Liver (tissue), 9 donors: ENCODE data around the gene LDB2. TPM values are rescaled to one million over a fixed set of nuclear protein-coding genes. Genes with fewer than 3 reads are reported as not detected.

Source experiments
- DNase-seq: peaks from one replicate; pipeline ENCODE4 v3.0.0-alpha.2; 2017; ENCODE audit warnings: low spot score
- H3K27ac ChIP-seq, 2 donors: one replicate each; pipeline ENCODE4 v1.7.0; 2013; ENCODE audit warnings: inconsistent platforms in 2 of 2, low read length in 2 of 2, control low read depth in 1 of 2, low read depth in 1 of 2, mild to moderate bottlenecking in 1 of 2
- H3K27me3 ChIP-seq, 4 donors: one replicate each; pipeline versions ENCODE4 v1.6.1 to v1.7.0; 2013; ENCODE audit warnings: low read length in 3 of 4, inconsistent platforms in 1 of 4, mild to moderate bottlenecking in 1 of 4, moderate library complexity in 1 of 4; ENCODE audit not compliant: control insufficient read depth in 4 of 4, insufficient read depth in 4 of 4
- H3K36me3 ChIP-seq, 4 donors: one replicate each; pipeline versions ENCODE4 v1.6.1 to v1.7.0; 2013; ENCODE audit warnings: low read length in 3 of 4, mild to moderate bottlenecking in 3 of 4, low read depth in 1 of 4, moderate library complexity in 1 of 4; ENCODE audit not compliant: control insufficient read depth in 4 of 4, insufficient read depth in 3 of 4
- H3K4me1 ChIP-seq, 4 donors: one replicate each; pipeline versions ENCODE4 v1.6.1 to v1.7.0; 2013; ENCODE audit warnings: low read length in 3 of 4, mild to moderate bottlenecking in 3 of 4, moderate library complexity in 1 of 4; ENCODE audit not compliant: control insufficient read depth in 4 of 4, insufficient read depth in 4 of 4
- H3K4me3 ChIP-seq, 3 donors: one replicate each; pipeline versions ENCODE4 v1.6.1 to v1.7.0; 2013; ENCODE audit warnings: low read length in 3 of 3, control low read depth in 1 of 3, low read depth in 1 of 3, mild to moderate bottlenecking in 1 of 3
- H3K9ac ChIP-seq, 2 donors: one replicate each; pipeline ENCODE4 v1.7.0; 2013; ENCODE audit warnings: low read length in 2 of 2, mild to moderate bottlenecking in 2 of 2, moderate library complexity in 2 of 2, control low read depth in 1 of 2, low read depth in 1 of 2
- H3K9me3 ChIP-seq, 4 donors: one replicate each; pipeline versions ENCODE4 v1.6.1 to v1.7.0; 2013; ENCODE audit warnings: low read length in 3 of 4; ENCODE audit not compliant: control insufficient read depth in 4 of 4
- ATF3 ChIP-seq: IDR thresholded peaks from 2 replicates; pipeline ENCODE4 v1.6.1; 2016; ENCODE audit warnings: antibody characterized with exemption
- CTCF ChIP-seq: fragments of 150-350 bp; IDR thresholded peaks from 2 replicates; pipeline ENCODE4 v1.5.1; 2017; ENCODE audit warnings: improper control_type of control experiment, low read depth, low read length; ENCODE audit not compliant: missing input control
- EGR1 ChIP-seq, 2 donors: IDR thresholded peaks; 2 replicates each; pipeline ENCODE4 v1.6.1; 2016 to 2018; ENCODE audit warnings: antibody characterized with exemption in 2 of 2, low read depth in 2 of 2
- FOXA1 ChIP-seq: IDR thresholded peaks from 2 replicates; pipeline ENCODE4 v1.6.1; 2016; ENCODE audit warnings: antibody characterized with exemption
- FOXA2 ChIP-seq: IDR thresholded peaks from 2 replicates; pipeline ENCODE4 v1.6.1; 2016; ENCODE audit warnings: antibody characterized with exemption
- GABPA ChIP-seq, 2 donors: IDR thresholded peaks in 1 of 2; conservative IDR thresholded peaks in 1 of 2; 2 replicates each; pipeline ENCODE4 v1.6.1; 2016; ENCODE audit warnings: antibody characterized with exemption in 2 of 2, mild to moderate bottlenecking in 1 of 2, moderate library complexity in 1 of 2
- HNF4A ChIP-seq, 2 donors: conservative IDR thresholded peaks; 2 replicates each; pipeline ENCODE4 v1.6.1; 2016; ENCODE audit warnings: antibody characterized with exemption in 2 of 2, mild to moderate bottlenecking in 2 of 2
- HNF4G ChIP-seq: IDR thresholded peaks from 2 replicates; pipeline ENCODE4 v1.6.1; 2016; ENCODE audit warnings: antibody characterized with exemption
- JUND ChIP-seq, 2 donors: IDR thresholded peaks; 2 replicates each; pipeline ENCODE4 v1.6.1; 2016; ENCODE audit warnings: antibody characterized with exemption in 2 of 2
- MAX ChIP-seq: IDR thresholded peaks from 2 replicates; pipeline ENCODE4 v1.6.1; 2016; ENCODE audit warnings: antibody characterized with exemption
- NR2F2 ChIP-seq: IDR thresholded peaks from 2 replicates; pipeline ENCODE4 v1.6.1; 2016; ENCODE audit warnings: antibody characterized with exemption
- RAD21 ChIP-seq, 2 donors: IDR thresholded peaks; 2 replicates each; pipeline ENCODE4 v1.6.1; 2016; ENCODE audit warnings: antibody characterized with exemption in 2 of 2, mild to moderate bottlenecking in 2 of 2
- REST ChIP-seq: IDR thresholded peaks from 2 replicates; pipeline ENCODE4 v1.6.1; 2016; ENCODE audit warnings: antibody characterized with exemption, mild to moderate bottlenecking
- RXRA ChIP-seq, 2 donors: IDR thresholded peaks; 2 replicates each; pipeline ENCODE4 v1.6.1; 2017 to 2018; ENCODE audit warnings: antibody characterized with exemption in 2 of 2, mild to moderate bottlenecking in 1 of 2
- SP1 ChIP-seq: IDR thresholded peaks from 2 replicates; pipeline ENCODE4 v1.6.1; 2018; ENCODE audit warnings: antibody characterized with exemption, mild to moderate bottlenecking
- TAF1 ChIP-seq: conservative IDR thresholded peaks from 2 replicates; pipeline ENCODE4 v1.6.1; 2016; ENCODE audit warnings: antibody characterized with exemption, mild to moderate bottlenecking
- YY1 ChIP-seq: IDR thresholded peaks from 2 replicates; pipeline ENCODE4 v1.6.1; 2016; ENCODE audit warnings: antibody characterized with exemption, mild to moderate bottlenecking
- ZBTB33 ChIP-seq: IDR thresholded peaks from 2 replicates; pipeline ENCODE4 v1.6.1; 2016; ENCODE audit warnings: antibody characterized with exemption
- WGBS: extraction: QIAGEN DNeasy Blood & Tissue Kit; methylation state at CpG from one replicate; pipeline ENCODE4 v1.1.7; 2013; 5-methylcytosine and 5-hydroxymethylcytosine counted together
- polyA plus RNA-seq, 2 donors: library from polyadenylated mRNA; stranded (reverse) in 1 of 2; unstranded in 1 of 2; fragments of 200-250 nt in 1 of 2; fragments of >200 nt in 1 of 2; fragmentation: Nextera tagmentation in 1 of 2; extraction: Ambion mirVana in 1 of 2; gene quantifications; one replicate each; pipeline versions ENCODE4 v1.2.1 to v1.2.3, GENCODE V29; 2013 to 2015
- total RNA-seq, 2 donors: library from RNA; depleted of rRNA; stranded (reverse); fragments of >200 nt; gene quantifications; one replicate each; pipeline ENCODE4 v1.2.3, GENCODE V29; 2014
- donor health status: healthy.
- donor health status: healthy.
- donor health status: healthy.
- donor health status: healthy.
- donor health status: healthy.

The LDB2 gene
- total and polyA plus RNA-seq, 4 donors, result 7.4 to 31.9 (median 16.8) TPM

- Histone ChIP-seq H3K27me3 (no peaks in the 10 kb centered on the region), H3K4me1 (peaks cover 6 to 29% (median 20%) of the 10 kb centered on the region in 4 donors), H3K9ac (no peak overlapping the region), H3K36me3 (no peaks in the 10 kb centered on the region), H3K9me3 (no peaks in the 10 kb centered on the region), H3K27ac (peak overlapping the region in 1 of 2 donors; percentile 3), H3K4me3 (no peak overlapping the region)
- no peak for TF ChIP-seq RXRA (IDR thresholded peaks at IDR 0.05)
- no peak for TF ChIP-seq GABPA (IDR thresholded peaks at IDR 0.05 in 1 of 2, conservative IDR thresholded peaks at IDR 0.05 in 1 of 2)
- TF ChIP-seq FOXA2, result no peak
- TF ChIP-seq NR2F2, result no peak
- TF ChIP-seq EGR1 (IDR thresholded peaks at IDR 0.05; ENCODE audit: low read depth in 2 of 2), result no peak
- no peak for TF ChIP-seq MAX
- no peak for TF ChIP-seq REST
- no peak for TF ChIP-seq ATF3
- TF ChIP-seq RAD21 (IDR thresholded peaks at IDR 0.05), result no peak
- TF ChIP-seq YY1, result no peak
- no peak for TF ChIP-seq TAF1
- no peak for TF ChIP-seq SP1
- TF ChIP-seq FOXA1, result no peak
- TF ChIP-seq HNF4A (conservative IDR thresholded peaks at IDR 0.05), result no peak
- no peak for TF ChIP-seq CTCF
- TF ChIP-seq HNF4G, result no peak
- no peak for TF ChIP-seq ZBTB33
- TF ChIP-seq JUND (IDR thresholded peaks at IDR 0.05), result no peak
- DNase-seq, result no peak
- WGBS, result 61% methylated on average over 4 of the region's 4 CpGs
Observed at GRCh38 chr4:16827045-16827444, 71.4 kb downstream of the LDB2 start.
